RPMI8226 (cell line): ENCODE measurements around the gene RALGPS1.

ENCODE experiments used
- DNase-seq: peaks from one replicate; pipeline ENCODE4 v3.0.0-alpha.2; 2015

Gene RALGPS1

GRCh38 chr9:126957687-126958053 is 43.1 kb downstream of the RALGPS1 start:
- DNase-seq = no peak

GRCh38 chr9:126959336-126959735 is 44.8 kb downstream of the RALGPS1 start:
- no peak for DNase-seq

- no peak for DNase-seq
Measured at GRCh38 chr9:126959917-126960316, 45.3 kb downstream of the RALGPS1 start.

- no peak for DNase-seq
Measured at GRCh38 chr9:126962336-126962735, 47.8 kb downstream of the RALGPS1 start.

- DNase-seq = no peak
Measured at GRCh38 chr9:126965077-126965476, 50.5 kb downstream of the RALGPS1 start.

GRCh38 chr9:126965541-126966428 is 51.2 kb downstream of the RALGPS1 start:
- DNase-seq = peak; percentile 79

GRCh38 chr9:126971261-126971660 is 56.7 kb downstream of the RALGPS1 start:
- no peak for DNase-seq

- no peak for DNase-seq
Measured at GRCh38 chr9:126973651-126974529, 59.3 kb downstream of the RALGPS1 start.

- no peak for DNase-seq
Measured at GRCh38 chr9:126974594-126974993, 60.0 kb downstream of the RALGPS1 start.

GRCh38 chr9:126975327-126976220 is 61.0 kb downstream of the RALGPS1 start:
- no peak for DNase-seq

- no peak for DNase-seq
Measured at GRCh38 chr9:126979461-126979860, 64.9 kb downstream of the RALGPS1 start.

GRCh38 chr9:126980231-126980630 is 65.6 kb downstream of the RALGPS1 start:
- no peak for DNase-seq

- no peak for DNase-seq
Measured at GRCh38 chr9:126981218-126981617, 66.6 kb downstream of the RALGPS1 start.

- DNase-seq = no peak
Measured at GRCh38 chr9:126982215-126983002, 67.8 kb downstream of the RALGPS1 start.

GRCh38 chr9:126983767-126984166 is 69.2 kb downstream of the RALGPS1 start:
- no peak for DNase-seq

GRCh38 chr9:126984969-126985368 is 70.4 kb downstream of the RALGPS1 start:
- DNase-seq = peak; percentile 54

- peak; percentile 99 for DNase-seq
Measured at GRCh38 chr9:126985870-126986498, 71.4 kb downstream of the RALGPS1 start.

- peak; percentile 11 for DNase-seq
Measured at GRCh38 chr9:126986506-126986951, 71.9 kb downstream of the RALGPS1 start.

GRCh38 chr9:126988857-126989256 is 74.3 kb downstream of the RALGPS1 start:
- DNase-seq = no peak

GRCh38 chr9:126989847-126990842 is 75.6 kb downstream of the RALGPS1 start:
- no peak for DNase-seq
